ENCODE measurements around the gene BMP10. TPM values are rescaled to one million over a fixed set of nuclear protein-coding genes. Genes with fewer than 3 reads are reported as not detected.

BMP10 gene
- total and polyA plus RNA-seq, 2 of the 8 experiments (the other 6 are each of a cell fraction or from before 2014, with no cell fraction given), result not detected

- TF ChIP-seq, protein P1, sequence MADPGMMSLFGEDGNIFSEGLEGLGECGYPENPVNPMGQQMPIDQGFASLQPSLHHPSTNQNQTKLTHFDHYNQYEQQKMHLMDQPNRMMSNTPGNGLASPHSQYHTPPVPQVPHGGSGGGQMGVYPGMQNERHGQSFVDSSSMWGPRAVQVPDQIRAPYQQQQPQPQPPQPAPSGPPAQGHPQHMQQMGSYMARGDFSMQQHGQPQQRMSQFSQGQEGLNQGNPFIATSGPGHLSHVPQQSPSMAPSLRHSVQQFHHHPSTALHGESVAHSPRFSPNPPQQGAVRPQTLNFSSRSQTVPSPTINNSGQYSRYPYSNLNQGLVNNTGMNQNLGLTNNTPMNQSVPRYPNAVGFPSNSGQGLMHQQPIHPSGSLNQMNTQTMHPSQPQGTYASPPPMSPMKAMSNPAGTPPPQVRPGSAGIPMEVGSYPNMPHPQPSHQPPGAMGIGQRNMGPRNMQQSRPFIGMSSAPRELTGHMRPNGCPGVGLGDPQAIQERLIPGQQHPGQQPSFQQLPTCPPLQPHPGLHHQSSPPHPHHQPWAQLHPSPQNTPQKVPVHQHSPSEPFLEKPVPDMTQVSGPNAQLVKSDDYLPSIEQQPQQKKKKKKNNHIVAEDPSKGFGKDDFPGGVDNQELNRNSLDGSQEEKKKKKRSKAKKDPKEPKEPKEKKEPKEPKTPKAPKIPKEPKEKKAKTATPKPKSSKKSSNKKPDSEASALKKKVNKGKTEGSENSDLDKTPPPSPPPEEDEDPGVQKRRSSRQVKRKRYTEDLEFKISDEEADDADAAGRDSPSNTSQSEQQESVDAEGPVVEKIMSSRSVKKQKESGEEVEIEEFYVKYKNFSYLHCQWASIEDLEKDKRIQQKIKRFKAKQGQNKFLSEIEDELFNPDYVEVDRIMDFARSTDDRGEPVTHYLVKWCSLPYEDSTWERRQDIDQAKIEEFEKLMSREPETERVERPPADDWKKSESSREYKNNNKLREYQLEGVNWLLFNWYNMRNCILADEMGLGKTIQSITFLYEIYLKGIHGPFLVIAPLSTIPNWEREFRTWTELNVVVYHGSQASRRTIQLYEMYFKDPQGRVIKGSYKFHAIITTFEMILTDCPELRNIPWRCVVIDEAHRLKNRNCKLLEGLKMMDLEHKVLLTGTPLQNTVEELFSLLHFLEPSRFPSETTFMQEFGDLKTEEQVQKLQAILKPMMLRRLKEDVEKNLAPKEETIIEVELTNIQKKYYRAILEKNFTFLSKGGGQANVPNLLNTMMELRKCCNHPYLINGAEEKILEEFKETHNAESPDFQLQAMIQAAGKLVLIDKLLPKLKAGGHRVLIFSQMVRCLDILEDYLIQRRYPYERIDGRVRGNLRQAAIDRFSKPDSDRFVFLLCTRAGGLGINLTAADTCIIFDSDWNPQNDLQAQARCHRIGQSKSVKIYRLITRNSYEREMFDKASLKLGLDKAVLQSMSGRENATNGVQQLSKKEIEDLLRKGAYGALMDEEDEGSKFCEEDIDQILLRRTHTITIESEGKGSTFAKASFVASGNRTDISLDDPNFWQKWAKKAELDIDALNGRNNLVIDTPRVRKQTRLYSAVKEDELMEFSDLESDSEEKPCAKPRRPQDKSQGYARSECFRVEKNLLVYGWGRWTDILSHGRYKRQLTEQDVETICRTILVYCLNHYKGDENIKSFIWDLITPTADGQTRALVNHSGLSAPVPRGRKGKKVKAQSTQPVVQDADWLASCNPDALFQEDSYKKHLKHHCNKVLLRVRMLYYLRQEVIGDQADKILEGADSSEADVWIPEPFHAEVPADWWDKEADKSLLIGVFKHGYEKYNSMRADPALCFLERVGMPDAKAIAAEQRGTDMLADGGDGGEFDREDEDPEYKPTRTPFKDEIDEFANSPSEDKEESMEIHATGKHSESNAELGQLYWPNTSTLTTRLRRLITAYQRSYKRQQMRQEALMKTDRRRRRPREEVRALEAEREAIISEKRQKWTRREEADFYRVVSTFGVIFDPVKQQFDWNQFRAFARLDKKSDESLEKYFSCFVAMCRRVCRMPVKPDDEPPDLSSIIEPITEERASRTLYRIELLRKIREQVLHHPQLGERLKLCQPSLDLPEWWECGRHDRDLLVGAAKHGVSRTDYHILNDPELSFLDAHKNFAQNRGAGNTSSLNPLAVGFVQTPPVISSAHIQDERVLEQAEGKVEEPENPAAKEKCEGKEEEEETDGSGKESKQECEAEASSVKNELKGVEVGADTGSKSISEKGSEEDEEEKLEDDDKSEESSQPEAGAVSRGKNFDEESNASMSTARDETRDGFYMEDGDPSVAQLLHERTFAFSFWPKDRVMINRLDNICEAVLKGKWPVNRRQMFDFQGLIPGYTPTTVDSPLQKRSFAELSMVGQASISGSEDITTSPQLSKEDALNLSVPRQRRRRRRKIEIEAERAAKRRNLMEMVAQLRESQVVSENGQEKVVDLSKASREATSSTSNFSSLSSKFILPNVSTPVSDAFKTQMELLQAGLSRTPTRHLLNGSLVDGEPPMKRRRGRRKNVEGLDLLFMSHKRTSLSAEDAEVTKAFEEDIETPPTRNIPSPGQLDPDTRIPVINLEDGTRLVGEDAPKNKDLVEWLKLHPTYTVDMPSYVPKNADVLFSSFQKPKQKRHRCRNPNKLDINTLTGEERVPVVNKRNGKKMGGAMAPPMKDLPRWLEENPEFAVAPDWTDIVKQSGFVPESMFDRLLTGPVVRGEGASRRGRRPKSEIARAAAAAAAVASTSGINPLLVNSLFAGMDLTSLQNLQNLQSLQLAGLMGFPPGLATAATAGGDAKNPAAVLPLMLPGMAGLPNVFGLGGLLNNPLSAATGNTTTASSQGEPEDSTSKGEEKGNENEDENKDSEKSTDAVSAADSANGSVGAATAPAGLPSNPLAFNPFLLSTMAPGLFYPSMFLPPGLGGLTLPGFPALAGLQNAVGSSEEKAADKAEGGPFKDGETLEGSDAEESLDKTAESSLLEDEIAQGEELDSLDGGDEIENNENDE (IDR thresholded peaks at IDR 0.05; ENCODE audit: insufficient replicate concordance, low read length), result no peak
- TF ChIP-seq CTCF (IDR thresholded peaks at IDR 0.05; ENCODE audit: control extremely low read depth in 1 of 3, insufficient read depth in 1 of 3, low read depth in 1 of 3, low read length in 3 of 3), result no peak
- no peak for TF ChIP-seq CTBP2 (IDR thresholded peaks at IDR 0.05; ENCODE audit: borderline replicate concordance, insufficient read depth, insufficient read length, low read length)
- TF ChIP-seq BRCA1 (IDR thresholded peaks at IDR 0.05; ENCODE audit: low read depth, low read length), result no peak
- no peak for TF ChIP-seq SRF (IDR thresholded peaks at IDR 0.05; ENCODE audit: low read depth, low read length)
- TF ChIP-seq POU5F1 (IDR thresholded peaks at IDR 0.05; ENCODE audit: low read depth, low read length), result no peak
- no peak for TF ChIP-seq RFX5 (IDR thresholded peaks at IDR 0.05; ENCODE audit: borderline replicate concordance, low read depth, low read length)
Measured at GRCh38 chr2:68824831-68825230, 46.4 kb downstream of the BMP10 start (continued).
